IPS DF 6.9 (cell line): Measurements from ENCODE around the gene QDPR.

ENCODE experiments used
- DNase-seq: peaks from one replicate; pipeline ENCODE4 v3.0.0-alpha.2; 2013; ENCODE audit warnings: low read depth, low spot score
- H3K27ac ChIP-seq: one replicate; pipeline ENCODE4 v1.5.1; 2013; ENCODE audit warnings: low read length, control low read depth
- H3K27me3 ChIP-seq: 2 replicates; pipeline ENCODE4 v1.6.1; 2013; ENCODE audit warnings: mild to moderate bottlenecking, low read length; ENCODE audit not compliant: control insufficient read depth, insufficient read depth
- H3K36me3 ChIP-seq: 2 replicates; pipeline ENCODE4 v1.6.1; 2013; ENCODE audit warnings: low read length; ENCODE audit not compliant: control insufficient read depth, insufficient read depth
- H3K4me1 ChIP-seq: 2 replicates; pipeline ENCODE4 v1.6.1; 2013; ENCODE audit warnings: low read length; ENCODE audit not compliant: control insufficient read depth, insufficient read depth
- H3K4me3 ChIP-seq: 2 replicates; pipeline ENCODE4 v1.5.1; 2013; ENCODE audit warnings: mild to moderate bottlenecking, low read length
- H3K9me3 ChIP-seq: 2 replicates; pipeline ENCODE4 v1.6.1; 2013; ENCODE audit warnings: low read length, inconsistent platforms; ENCODE audit not compliant: control insufficient read depth, insufficient read depth
- WGBS: extraction: QIAGEN DNeasy Blood & Tissue Kit; methylation state at CpG from one replicate; pipeline ENCODE4 v1.1.7; 2013; ENCODE audit warnings: mixed read lengths, missing lambda C conversion rate; ENCODE audit not compliant: insufficient read length, insufficient coverage; 5-methylcytosine and 5-hydroxymethylcytosine counted together

Gene QDPR

GRCh38 chr4:17436750-17437090, 75.2 kb downstream of the QDPR start:
- WGBS = no CpG with 5 or more reads among the region's 28 CpGs

More at GRCh38 chr4:17436750-17437090, 75.2 kb downstream of the QDPR start:
- no peak for DNase-seq
- H3K9me3 ChIP-seq = no peaks in the 10 kb centered on the region
- no peaks in the 10 kb centered on the region for H3K4me1 ChIP-seq
- H3K27me3 ChIP-seq = no peaks in the 10 kb centered on the region
- H3K27ac ChIP-seq = no peak overlapping the region
- H3K4me3 ChIP-seq = no peak overlapping the region
- H3K36me3 ChIP-seq = no peaks in the 10 kb centered on the region
